Nephron (organoid): ENCODE measurements around the gene PRKCSH.
"Not testable (repeated sequence)": the region's sequence is repeated elsewhere in the genome, so short reads cannot be mapped to it uniquely, and the experiment has no call there.

Experiments used
- H3K27ac Mint-ChIP-seq, 3 experiments: 2 replicates each; pipeline ENCODE4 v1.8.0; 2020; ENCODE audit warnings: mixed read lengths in 3 of 3, mild to moderate bottlenecking in 2 of 3, moderate library complexity in 1 of 3
- H3K27me3 Mint-ChIP-seq: 2 replicates; pipeline ENCODE4 v1.8.0; 2021; ENCODE audit warnings: low read depth, mild to moderate bottlenecking, moderate library complexity, mixed read lengths
- H3K36me3 Mint-ChIP-seq: 2 replicates; pipeline ENCODE4 v1.8.0; 2020; ENCODE audit warnings: low read depth, mixed read lengths
- H3K4me1 Mint-ChIP-seq: 2 replicates; pipeline ENCODE4 v1.8.0; 2020; ENCODE audit warnings: mixed read lengths
- H3K4me3 Mint-ChIP-seq, 3 experiments: 2 replicates each; pipeline ENCODE4 v1.8.0; 2020; ENCODE audit warnings: mild to moderate bottlenecking in 3 of 3, mixed read lengths in 3 of 3, moderate library complexity in 2 of 3
- H3K9me3 Mint-ChIP-seq: 2 replicates; pipeline ENCODE4 v1.8.0; 2020; ENCODE audit warnings: mixed read lengths
- TF ChIP-seq, protein P1 (sequence below), 3 experiments: fragments of 200-600 bp; sonication (generic); IDR thresholded peaks; one replicate each; pipeline ENCODE4 v1.5.0; 2021; ENCODE audit warnings: antibody characterized with exemption in 3 of 3; ENCODE audit not compliant: unreplicated experiment in 3 of 3

Gene PRKCSH

DNA sequence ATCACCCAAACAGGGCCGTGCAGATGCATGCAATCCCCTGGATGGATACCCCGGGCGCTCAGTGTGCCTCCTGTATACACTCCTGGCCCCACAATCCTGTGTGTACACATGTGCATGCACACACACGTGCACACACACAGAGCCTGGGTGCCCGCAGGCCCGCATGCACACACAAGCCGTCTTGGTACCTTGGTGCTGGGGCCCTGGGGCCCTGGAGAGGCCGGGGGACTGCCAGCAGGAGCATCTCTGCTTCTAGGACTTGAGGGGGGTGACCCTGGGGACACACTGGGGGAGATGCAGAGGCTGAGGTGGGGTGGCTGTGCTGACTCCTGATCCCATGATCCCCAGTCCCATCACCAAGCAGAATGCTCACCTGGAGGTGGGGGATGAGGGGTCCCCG lies 35.8 kb upstream of the PRKCSH start:
- H3K9me3 Mint-ChIP-seq, result no peaks in the 10 kb centered on the region
- H3K27ac Mint-ChIP-seq, result no peak overlapping the region
- H3K4me1 Mint-ChIP-seq, result no peaks in the 10 kb centered on the region
- H3K4me3 Mint-ChIP-seq, result no peak overlapping the region
- H3K27me3 Mint-ChIP-seq, result peaks cover 2% of the 10 kb centered on the region
- peaks cover 5% of the 10 kb centered on the region for H3K36me3 Mint-ChIP-seq
- TF ChIP-seq, protein P1, sequence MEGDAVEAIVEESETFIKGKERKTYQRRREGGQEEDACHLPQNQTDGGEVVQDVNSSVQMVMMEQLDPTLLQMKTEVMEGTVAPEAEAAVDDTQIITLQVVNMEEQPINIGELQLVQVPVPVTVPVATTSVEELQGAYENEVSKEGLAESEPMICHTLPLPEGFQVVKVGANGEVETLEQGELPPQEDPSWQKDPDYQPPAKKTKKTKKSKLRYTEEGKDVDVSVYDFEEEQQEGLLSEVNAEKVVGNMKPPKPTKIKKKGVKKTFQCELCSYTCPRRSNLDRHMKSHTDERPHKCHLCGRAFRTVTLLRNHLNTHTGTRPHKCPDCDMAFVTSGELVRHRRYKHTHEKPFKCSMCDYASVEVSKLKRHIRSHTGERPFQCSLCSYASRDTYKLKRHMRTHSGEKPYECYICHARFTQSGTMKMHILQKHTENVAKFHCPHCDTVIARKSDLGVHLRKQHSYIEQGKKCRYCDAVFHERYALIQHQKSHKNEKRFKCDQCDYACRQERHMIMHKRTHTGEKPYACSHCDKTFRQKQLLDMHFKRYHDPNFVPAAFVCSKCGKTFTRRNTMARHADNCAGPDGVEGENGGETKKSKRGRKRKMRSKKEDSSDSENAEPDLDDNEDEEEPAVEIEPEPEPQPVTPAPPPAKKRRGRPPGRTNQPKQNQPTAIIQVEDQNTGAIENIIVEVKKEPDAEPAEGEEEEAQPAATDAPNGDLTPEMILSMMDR (IDR thresholded peaks at IDR 0.05; ENCODE audit: unreplicated experiment in 3 of 3), result no peak

DNA sequence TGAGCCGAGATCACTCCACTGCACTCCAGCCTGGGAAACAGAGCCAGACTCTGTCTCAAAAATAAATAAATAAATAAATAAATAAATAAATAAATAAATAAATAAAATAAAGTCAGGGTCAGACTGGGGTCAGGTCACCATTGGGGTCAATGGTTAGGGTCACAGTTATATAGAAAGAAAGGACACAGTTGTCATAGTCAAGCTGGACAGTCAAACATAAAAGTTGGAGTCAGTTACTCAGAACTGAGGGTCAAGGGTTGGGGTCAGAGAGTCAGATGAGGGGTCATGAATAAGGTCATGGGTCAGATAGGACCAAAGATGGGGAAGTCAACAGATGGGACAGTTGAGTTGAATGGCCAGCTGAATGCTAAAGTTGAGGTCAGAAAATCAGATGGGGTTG lies 34.6 kb upstream of the PRKCSH start:
- Mint-ChIP-seq H3K4me1 (no peaks in the 10 kb centered on the region), H3K9me3 (no peaks in the 10 kb centered on the region), H3K27ac (no peak overlapping the region), H3K36me3 (peaks cover 5% of the 10 kb centered on the region), H3K4me3 (no peak overlapping the region), H3K27me3 (peaks cover 7% of the 10 kb centered on the region)
- TF ChIP-seq, protein P1 (IDR thresholded peaks at IDR 0.05; ENCODE audit: unreplicated experiment in 3 of 3), result no peak

DNA sequence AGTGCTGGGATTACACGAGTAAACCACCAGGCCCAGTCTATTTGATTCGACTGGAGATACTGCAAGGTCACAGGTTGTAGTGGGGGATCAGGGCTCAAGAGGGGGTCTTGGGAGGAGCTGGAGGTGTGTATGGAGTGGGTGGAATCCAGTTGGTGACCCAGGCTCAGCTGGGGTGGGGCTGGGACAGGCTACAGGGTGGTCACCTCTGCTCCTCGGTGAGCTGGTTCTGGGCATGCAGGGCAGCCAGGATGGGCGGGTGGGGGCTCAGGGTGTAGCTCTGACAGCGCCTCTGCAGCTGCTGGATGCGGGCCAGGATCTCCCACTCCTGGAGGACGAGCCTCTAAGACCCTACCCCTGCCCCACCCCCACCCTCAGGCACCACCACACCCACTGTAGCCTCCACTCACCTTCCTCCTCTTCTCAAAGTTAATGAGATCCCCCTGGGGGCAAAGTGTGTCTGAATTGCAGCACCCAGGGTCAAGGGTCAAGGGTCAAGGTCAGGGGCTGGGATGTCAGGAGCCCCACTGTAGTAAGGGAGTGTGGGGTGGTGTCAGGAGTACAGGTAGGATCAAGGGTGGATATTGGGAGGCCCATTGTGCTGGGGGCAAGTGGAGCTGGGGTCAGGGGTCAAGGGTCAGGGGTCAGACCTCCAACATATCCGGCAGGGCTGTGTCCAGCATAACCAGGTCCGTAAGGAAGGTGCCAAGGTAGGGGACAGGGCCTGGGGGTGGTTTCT lies 33.5 kb upstream of the PRKCSH start:
- peaks cover 5% of the 10 kb centered on the region for H3K36me3 Mint-ChIP-seq

DNA sequence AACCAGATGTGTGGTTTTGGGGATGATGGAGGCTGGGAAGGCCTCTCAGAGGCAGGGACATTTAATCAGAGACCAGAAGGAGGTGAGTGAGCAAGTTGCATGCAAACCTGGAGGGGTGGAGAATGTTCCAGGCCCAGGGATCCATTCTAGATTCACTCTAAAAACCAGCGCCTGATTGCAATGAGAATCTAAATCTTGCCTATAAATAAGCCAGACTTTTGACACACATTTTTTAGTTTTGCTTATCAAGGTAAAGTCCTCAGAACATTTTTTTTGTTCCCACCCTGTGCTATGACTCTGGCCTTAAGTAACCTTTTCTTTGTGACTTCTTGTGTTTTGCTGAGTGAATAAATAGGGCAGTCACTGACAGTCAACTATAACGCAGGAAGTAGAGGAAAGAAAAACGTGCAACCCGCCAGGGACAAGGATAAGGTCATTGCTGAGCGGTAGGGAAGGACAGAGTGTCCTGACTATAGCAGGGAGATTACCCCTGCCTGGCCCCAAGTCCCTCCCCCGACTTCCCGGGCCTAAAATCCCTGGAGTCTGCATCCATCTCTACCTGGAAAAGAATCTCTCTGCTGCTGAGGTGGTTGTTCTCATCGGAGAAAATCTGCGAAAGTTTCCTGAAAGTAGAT lies 30.7 kb upstream of the PRKCSH start:
- TF ChIP-seq, protein P1 (IDR thresholded peaks at IDR 0.05; ENCODE audit: unreplicated experiment in 3 of 3), result no peak
- H3K27ac Mint-ChIP-seq, result peak overlapping the region in 1 of 3 experiments; percentile 49
- H3K27me3 Mint-ChIP-seq, result peaks cover 24% of the 10 kb centered on the region
- no peaks in the 10 kb centered on the region for H3K9me3 Mint-ChIP-seq
- H3K4me3 Mint-ChIP-seq, result no peak overlapping the region
- H3K4me1 Mint-ChIP-seq, result no peaks in the 10 kb centered on the region
- H3K36me3 Mint-ChIP-seq, result peaks cover 5% of the 10 kb centered on the region

More for the DNA sequence above, 33.5 kb upstream of the PRKCSH start:
- no peaks in the 10 kb centered on the region for H3K4me1 Mint-ChIP-seq
- H3K9me3 Mint-ChIP-seq, result no peaks in the 10 kb centered on the region
- H3K27ac Mint-ChIP-seq, result no peak overlapping the region
- H3K27me3 Mint-ChIP-seq, result peaks cover 16% of the 10 kb centered on the region
- H3K4me3 Mint-ChIP-seq, result no peak overlapping the region
- TF ChIP-seq, protein P1 (IDR thresholded peaks at IDR 0.05; ENCODE audit: unreplicated experiment in 3 of 3), result no peak

DNA sequence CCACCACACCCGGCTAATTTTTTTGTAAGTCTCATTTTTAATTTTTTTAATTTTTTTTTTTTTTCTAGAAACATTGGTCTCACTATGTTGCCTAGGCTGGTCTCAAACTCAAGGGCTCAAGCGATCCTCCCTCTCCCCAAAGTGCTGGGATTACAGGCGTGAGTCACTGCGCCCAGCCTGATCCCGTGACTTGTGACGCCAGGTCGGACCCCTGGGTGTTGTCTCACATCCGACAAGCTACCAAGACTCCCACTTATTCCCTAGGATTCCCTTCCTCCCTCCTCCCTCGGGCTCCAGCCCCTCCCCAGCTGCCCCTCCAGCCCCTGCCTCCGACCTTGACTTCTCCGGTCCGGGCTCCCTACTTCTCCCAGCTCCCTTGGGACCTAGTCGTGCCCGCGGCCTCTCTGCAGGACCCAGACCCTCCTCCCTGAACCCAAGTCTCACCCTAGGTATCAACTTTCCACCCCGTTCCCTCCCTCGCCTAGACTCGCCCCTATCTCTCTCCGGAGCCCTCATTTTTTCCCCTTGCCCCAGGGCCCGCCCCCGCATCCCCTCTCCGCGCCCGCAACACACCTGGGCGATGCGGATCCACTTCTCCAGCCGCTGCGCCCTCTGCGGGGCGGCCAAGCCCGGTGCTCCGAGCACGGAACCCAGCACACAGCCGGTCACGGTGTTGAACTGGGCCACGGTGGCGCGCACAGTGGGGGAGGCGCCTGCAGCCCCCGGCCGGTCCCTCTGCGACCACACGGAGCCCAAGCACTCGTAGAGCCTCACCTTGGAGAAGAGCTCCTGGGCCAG lies 29.4 kb upstream of the PRKCSH start:
- Mint-ChIP-seq H3K9me3 (no peaks in the 10 kb centered on the region), H3K4me3 (no peak overlapping the region), H3K27me3 (peaks cover 24% of the 10 kb centered on the region), H3K27ac (no peak overlapping the region), H3K4me1 (no peaks in the 10 kb centered on the region), H3K36me3 (peaks cover under 1% of the 10 kb centered on the region)
- TF ChIP-seq, protein P1 (IDR thresholded peaks at IDR 0.05; ENCODE audit: unreplicated experiment in 3 of 3), result peak in 2 of 3 experiments; percentile 14 to 25

DNA sequence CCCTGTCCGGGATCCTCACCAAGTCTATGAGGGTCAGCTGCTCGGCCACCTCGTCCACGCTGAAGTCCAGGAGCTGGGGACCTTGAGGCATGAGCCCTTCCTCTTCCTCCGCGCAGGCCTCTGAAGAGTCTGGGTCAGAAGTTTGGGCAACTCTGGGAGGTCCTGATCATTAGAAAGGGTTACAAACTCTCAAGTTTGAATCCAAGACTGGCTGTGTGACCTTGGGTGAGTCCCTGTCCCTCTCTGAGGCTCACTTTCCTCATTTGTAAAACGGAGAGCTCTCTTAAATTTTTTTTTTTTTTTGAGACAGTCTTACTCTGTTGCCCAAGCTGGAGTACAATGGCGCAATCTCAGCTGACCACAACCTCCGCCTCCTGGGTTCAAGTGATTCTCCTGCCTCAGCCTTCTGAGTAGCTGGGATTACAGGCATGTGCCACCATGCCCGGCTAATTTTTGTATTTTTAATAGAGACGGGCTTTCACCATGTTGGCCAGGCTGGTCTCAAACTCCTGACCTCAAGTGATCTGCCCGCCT lies 28.7 kb upstream of the PRKCSH start:
- peaks cover 24% of the 10 kb centered on the region for H3K27me3 Mint-ChIP-seq
- not testable (repeated sequence) for H3K4me1 Mint-ChIP-seq, H3K9me3 Mint-ChIP-seq, H3K4me3 Mint-ChIP-seq, H3K36me3 Mint-ChIP-seq, H3K27ac Mint-ChIP-seq
